T-cell (primary cell): ENCODE data around the gene ADCK1. TPM values are rescaled to one million over a fixed set of nuclear protein-coding genes. Genes with fewer than 3 reads are reported as not detected.

Source experiments
- ATAC-seq, 4 experiments: fragments of 200-7000 bp in 3 of 4; fragments of 150-1000 bp in 1 of 4; cut with Tn5 transposase; replicated peaks in 1 of 4; 1 replicate in 3 of 4; 2 replicates in 1 of 4; pipeline ENCODE4 v1.10.0; 2021; ENCODE audit warnings: moderate library complexity in 3 of 4, mild to moderate bottlenecking in 2 of 4, moderate number of reproducible peaks in 1 of 4
- CTCF ChIA-PET, 2 donors: fragments of 300-600 bp; sonication (Branson Sonifier 250); formaldehyde crosslinking; loops; one replicate each; lab custom pipeline; 2022; ENCODE audit warnings: antibody characterized with exemption in 2 of 2; lab: Charles Lee
- POLR2A ChIA-PET, 2 donors: fragments of 300-600 bp; sonication (Branson Sonifier 250); formaldehyde crosslinking; loops; one replicate each; lab custom pipeline; 2022; ENCODE audit warnings: antibody characterized with exemption in 2 of 2; lab: Charles Lee
- DNase-seq, 35 experiments: peaks; one replicate each; pipeline versions ENCODE4 v3.0.0 to v3.0.0-alpha.2; 2013 to 2023
- H3K27ac ChIP-seq: one replicate; pipeline ENCODE4 v1.5.1; 2013; ENCODE audit warnings: low read length
- H3K27me3 ChIP-seq, 2 experiments: replicated peaks in 1 of 2; 1 replicate in 1 of 2; 2 replicates in 1 of 2; pipeline versions ENCODE4 v1.6.1 to v1.7.0; 2013; ENCODE audit warnings: low read length in 1 of 2, mixed read lengths in 1 of 2; ENCODE audit not compliant: control insufficient read depth in 2 of 2, insufficient read depth in 2 of 2; ENCODE audit errors: extremely low read depth in 1 of 2
- H3K36me3 ChIP-seq, 2 donors: 1 replicate in 1 of 2; 2 replicates in 1 of 2; pipeline versions ENCODE4 v1.6.1 to v1.7.0; 2013; ENCODE audit warnings: low read length in 1 of 2; ENCODE audit not compliant: control insufficient read depth in 2 of 2, insufficient read depth in 1 of 2; ENCODE audit errors: extremely low read depth in 1 of 2
- H3K4me1 ChIP-seq, 2 experiments: 1 replicate in 1 of 2; 2 replicates in 1 of 2; pipeline versions ENCODE4 v1.6.1 to v1.7.0; 2013; ENCODE audit warnings: low read length in 2 of 2, mixed read lengths in 1 of 2; ENCODE audit not compliant: insufficient read depth in 2 of 2, control insufficient read depth in 1 of 2; ENCODE audit errors: extremely low read depth in 1 of 2
- H3K4me3 ChIP-seq, 2 donors: 1 replicate in 1 of 2; 2 replicates in 1 of 2; pipeline versions ENCODE4 v1.5.1 to v1.7.0; 2013; ENCODE audit warnings: mild to moderate bottlenecking in 2 of 2, low read length in 1 of 2, moderate library complexity in 1 of 2; ENCODE audit not compliant: control insufficient read depth in 1 of 2; ENCODE audit errors: extremely low read depth in 1 of 2
- H3K9me3 ChIP-seq: 2 replicates; pipeline ENCODE4 v1.7.0; 2013
- H3K27ac Mint-ChIP-seq, 2 donors: one replicate each; pipeline ENCODE4 v1.8.0; 2020 to 2021; ENCODE audit warnings: mild to moderate bottlenecking in 2 of 2, mixed read lengths in 2 of 2
- H3K27me3 Mint-ChIP-seq, 2 donors: one replicate each; pipeline ENCODE4 v1.8.0; 2021 to 2022; ENCODE audit warnings: mixed read lengths in 2 of 2
- H3K36me3 Mint-ChIP-seq: one replicate; pipeline ENCODE4 v1.8.0; 2021; ENCODE audit warnings: mixed read lengths
- H3K4me1 Mint-ChIP-seq, 3 donors: one replicate each; pipeline ENCODE4 v1.8.0; 2020 to 2022; ENCODE audit warnings: mixed read lengths in 3 of 3, mild to moderate bottlenecking in 1 of 3
- H3K4me3 Mint-ChIP-seq, 3 donors: one replicate each; pipeline ENCODE4 v1.8.0; 2020 to 2022; ENCODE audit warnings: mild to moderate bottlenecking in 3 of 3, mixed read lengths in 3 of 3, moderate library complexity in 3 of 3
- H3K9me3 Mint-ChIP-seq, 3 donors: one replicate each; pipeline ENCODE4 v1.8.0; 2020 to 2022; ENCODE audit warnings: mixed read lengths in 3 of 3
- WGBS: methylation state at CpG from one replicate; pipeline ENCODE4 v1.1.5; 2013; ENCODE audit warnings: missing lambda C conversion rate; ENCODE audit not compliant: insufficient coverage; 5-methylcytosine and 5-hydroxymethylcytosine counted together
- total RNA-seq, 35 experiments: library from RNA in 6 of 35; stranded (reverse) in 6 of 35; fragments of 120-200 nt in 1 of 35; gene quantifications; one replicate each; pipeline versions ENCODE4 v1.2.1 to v1.2.4 and lab custom pipeline; 2013 to 2026

ADCK1 gene
- total RNA-seq, 5 donors from 2014 or later (not counting 1 experiment from before 2014, with no cell fraction given): 6.3 to 16.1 (median 9.1) TPM

- ChIA-PET CTCF (no interaction called here), POLR2A (no interaction called here)
- no peak for DNase-seq
- WGBS: no CpG with 5 or more reads among the region's 2 CpGs
- no peak overlapping the region for H3K27ac ChIP-seq
- H3K4me3 ChIP-seq: no peak overlapping the region
- no peaks in the 10 kb centered on the region for H3K9me3 Mint-ChIP-seq
- H3K27ac Mint-ChIP-seq: no peak overlapping the region
- H3K27me3 ChIP-seq: peaks cover 0 to 26% of the 10 kb centered on the region in 2 experiments
- ATAC-seq: no peak
- H3K9me3 ChIP-seq: no peaks in the 10 kb centered on the region
- H3K4me3 Mint-ChIP-seq: no peak overlapping the region
- peaks cover 21 to 30% of the 10 kb centered on the region in 2 donors for H3K27me3 Mint-ChIP-seq
- H3K36me3 ChIP-seq: no peaks in the 10 kb centered on the region
- H3K4me1 Mint-ChIP-seq: peaks cover 7 to 8% (median 7%) of the 10 kb centered on the region in 3 donors
- H3K36me3 Mint-ChIP-seq: no peaks in the 10 kb centered on the region
- no peaks in the 10 kb centered on the region for H3K4me1 ChIP-seq
These were observed 176.7 kb downstream of the ADCK1 start for GRCh38 chr14:77976591-77976990.

- no peak overlapping the region for H3K4me3 ChIP-seq
- Mint-ChIP-seq H3K27me3 (peaks cover 21 to 35% of the 10 kb centered on the region in 2 donors), H3K4me3 (no peak overlapping the region), H3K9me3 (no peaks in the 10 kb centered on the region), H3K4me1 (peaks cover 7 to 8% (median 7%) of the 10 kb centered on the region in 3 donors), H3K36me3 (no peaks in the 10 kb centered on the region), H3K27ac (no peak overlapping the region)
- DNase-seq (no peak), ATAC-seq (no peak)
- no peaks in the 10 kb centered on the region for H3K4me1 ChIP-seq
- no peak overlapping the region for H3K27ac ChIP-seq
- H3K9me3 ChIP-seq: no peaks in the 10 kb centered on the region
- ChIA-PET CTCF (no interaction called here), POLR2A (no interaction called here)
- WGBS: 83% methylated on average over 5 of the region's 6 CpGs
- H3K36me3 ChIP-seq: no peaks in the 10 kb centered on the region
- peaks cover 0 to 35% of the 10 kb centered on the region in 2 experiments for H3K27me3 ChIP-seq
These were observed 179.3 kb downstream of the ADCK1 start for GRCh38 chr14:77979171-77979570.

GRCh38 chr14:77979666-77980351, 179.9 kb downstream of the ADCK1 start:
- Histone ChIP-seq H3K27me3 (peaks cover 0 to 35% of the 10 kb centered on the region in 2 experiments), H3K4me3 (no peak overlapping the region), H3K27ac (no peak overlapping the region), H3K4me1 (no peaks in the 10 kb centered on the region), H3K36me3 (no peaks in the 10 kb centered on the region), H3K9me3 (no peaks in the 10 kb centered on the region)
- H3K4me1 Mint-ChIP-seq: peaks cover 7 to 8% (median 7%) of the 10 kb centered on the region in 3 donors
- 46% methylated on average over 5 of the region's 14 CpGs for WGBS
- ChIA-PET CTCF (no interaction called here), POLR2A (no interaction called here)
- DNase-seq (no peak), ATAC-seq (no peak)
- no peak overlapping the region for H3K27ac Mint-ChIP-seq
- H3K27me3 Mint-ChIP-seq: peaks cover 21 to 35% of the 10 kb centered on the region in 2 donors
- no peaks in the 10 kb centered on the region for H3K36me3 Mint-ChIP-seq
- no peaks in the 10 kb centered on the region for H3K9me3 Mint-ChIP-seq
- H3K4me3 Mint-ChIP-seq: peak overlapping the region in 1 of 3 donors; percentile 16

- peaks cover 0 to 35% of the 10 kb centered on the region in 2 experiments for H3K27me3 ChIP-seq
- no peak for DNase-seq
- peak overlapping the region in 1 of 3 donors; percentile 16 for H3K4me3 Mint-ChIP-seq
- H3K36me3 ChIP-seq: no peaks in the 10 kb centered on the region
- no peaks in the 10 kb centered on the region for H3K9me3 Mint-ChIP-seq
- H3K4me3 ChIP-seq: peak overlapping the region in 1 of 2 donors; percentile 46
- H3K9me3 ChIP-seq: no peaks in the 10 kb centered on the region
- POLR2A ChIA-PET: no interaction called here
- H3K27ac Mint-ChIP-seq: no peak overlapping the region
- H3K36me3 Mint-ChIP-seq: no peaks in the 10 kb centered on the region
- no peaks in the 10 kb centered on the region for H3K4me1 ChIP-seq
- WGBS: 10% methylated on average over 42 of the region's 45 CpGs
- ATAC-seq: no peak
- H3K27ac ChIP-seq: no peak overlapping the region
- H3K27me3 Mint-ChIP-seq: peaks cover 21 to 35% of the 10 kb centered on the region in 2 donors
- peaks cover 7 to 8% (median 7%) of the 10 kb centered on the region in 3 donors for H3K4me1 Mint-ChIP-seq
- CTCF ChIA-PET: no interaction called here
These were observed 180.8 kb downstream of the ADCK1 start for GRCh38 chr14:77980475-77981321.

Other genes starting within 250 kb of the ADCK1 start
- 10 to 100 TPM; 20.8 to 33.7 (median 26.2) TPM for gene SPTLC2, start 183.5 kb upstream of the ADCK1 start, total RNA-seq
- gene ALKBH1, start 92.1 kb upstream of the ADCK1 start, total RNA-seq: 10 to 100 TPM in 4 of 5 donors, 1 to 10 TPM in 1; 9.1 to 20.2 (median 17.9) TPM
- 10 to 100 TPM; 32.2 to 45.8 (median 40.3) TPM for gene SLIRP, start 92.0 kb upstream of the ADCK1 start, total RNA-seq
- gene SNW1, start 39.0 kb upstream of the ADCK1 start, total RNA-seq: 10 to 100 TPM; 83.5 to 94.1 (median 91.7) TPM